H1 (cell line): ENCODE measurements around the gene TRIM73. TPM values are rescaled to one million over a fixed set of nuclear protein-coding genes. Genes with fewer than 3 reads are reported as not detected.
"Not testable (repeated sequence)": the region's sequence is repeated elsewhere in the genome, so short reads cannot be mapped to it uniquely, and the experiment has no call there.

Experiments
- CTCF ChIA-PET: fragments of 300-600 bp; sonication (Branson Sonifier 250); formaldehyde crosslinking; loops from one replicate; lab custom pipeline; 2021; ENCODE audit not compliant: partially characterized antibody; lab: Charles Lee
- POLR2A ChIA-PET: fragments of 300-600 bp; sonication (Branson Sonifier 250); formaldehyde crosslinking; loops from one replicate; lab custom pipeline; 2021; ENCODE audit warnings: inconsistent platforms; ENCODE audit not compliant: partially characterized antibody; lab: Charles Lee
- DNase-seq, 2 experiments: peaks; one replicate each; pipeline versions ENCODE4 v3.0.0 to v3.0.0-alpha.2; 2010 to 2022; ENCODE audit warnings: low spot score in 2 of 2, low read depth in 1 of 2, mixed read lengths in 1 of 2
- FAIRE-seq: peaks from 2 replicates; lab custom pipeline; 2011; peaks lifted over from hg19 to GRCh38; lab: Jason Lieb, UNC
- H2AFZ ChIP-seq: 2 replicates; pipeline ENCODE4 v1.8.1; 2012; ENCODE audit warnings: low read length, inconsistent platforms
- H2AK5ac ChIP-seq: 2 replicates; pipeline ENCODE4 v1.6.1; 2013; ENCODE audit warnings: low read depth, low read length
- H2BK120ac ChIP-seq: replicated peaks from 2 replicates; pipeline ENCODE3; 2013; ENCODE audit warnings: low read depth, low read length, inconsistent platforms
- H2BK12ac ChIP-seq: 2 replicates; pipeline ENCODE4 v1.6.1; 2013; ENCODE audit warnings: low read depth, low read length
- H2BK15ac ChIP-seq: 2 replicates; pipeline ENCODE4 v1.6.1; 2013; ENCODE audit warnings: low read length
- H2BK20ac ChIP-seq: 2 replicates; pipeline ENCODE4 v1.6.1; 2013; ENCODE audit warnings: low read length
- H2BK5ac ChIP-seq: 2 replicates; pipeline ENCODE4 v1.6.1; 2013; ENCODE audit warnings: low read depth, low read length
- H3K14ac ChIP-seq: 2 replicates; pipeline ENCODE4 v1.6.1; 2013; ENCODE audit warnings: inconsistent platforms; ENCODE audit not compliant: insufficient read length
- H3K18ac ChIP-seq: 2 replicates; pipeline ENCODE4 v1.6.1; 2013; ENCODE audit warnings: low read length; ENCODE audit errors: extremely low read depth
- H3K23ac ChIP-seq: 2 replicates; pipeline ENCODE4 v1.6.1; 2013; ENCODE audit warnings: inconsistent platforms; ENCODE audit not compliant: insufficient read length
- H3K23me2 ChIP-seq: 2 replicates; pipeline ENCODE4 v1.6.1; 2013; ENCODE audit warnings: low read depth, low read length
- H3K27ac ChIP-seq: 2 replicates; pipeline ENCODE4 v1.6.1; 2011; ENCODE audit warnings: low read depth, low read length, inconsistent platforms
- H3K27me3 ChIP-seq, 4 experiments: replicated peaks in 1 of 4; 1 replicate in 1 of 4; 2 replicates in 3 of 4; pipeline versions ENCODE4 v1.6.1 to v1.8.1; 2011 to 2013; ENCODE audit warnings: low read length in 3 of 4, mild to moderate bottlenecking in 3 of 4, inconsistent platforms in 2 of 4, mixed read lengths in 2 of 4, moderate library complexity in 1 of 4; ENCODE audit not compliant: control insufficient read depth in 3 of 4, insufficient read depth in 3 of 4; ENCODE audit errors: extremely low read depth in 1 of 4
- H3K36me3 ChIP-seq, 4 experiments: 2 replicates each; pipeline versions ENCODE4 v1.6.1 to v1.8.1; 2011 to 2013; ENCODE audit warnings: mild to moderate bottlenecking in 4 of 4, low read length in 3 of 4, moderate library complexity in 2 of 4, control low read depth in 1 of 4, inconsistent platforms in 1 of 4; ENCODE audit not compliant: insufficient read depth in 4 of 4, control insufficient read depth in 2 of 4
- H3K4ac ChIP-seq: replicated peaks from 2 replicates; pipeline ENCODE3; 2013; ENCODE audit warnings: low read length, low read depth, mixed read lengths, inconsistent platforms; ENCODE audit not compliant: insufficient read length
- H3K4me1 ChIP-seq, 4 experiments: replicated peaks in 1 of 4; 1 replicate in 1 of 4; 2 replicates in 3 of 4; pipeline versions ENCODE4 v1.6.1 to v1.8.1; 2011 to 2013; ENCODE audit warnings: low read length in 3 of 4, inconsistent platforms in 2 of 4, mixed read lengths in 1 of 4; ENCODE audit not compliant: insufficient read depth in 4 of 4, control insufficient read depth in 3 of 4
- H3K4me2 ChIP-seq, 2 experiments: 2 replicates each; pipeline versions ENCODE4 v1.6.1 to v1.8.1; 2011 to 2013; ENCODE audit warnings: low read depth in 2 of 2, low read length in 2 of 2, control low read depth in 1 of 2, inconsistent platforms in 1 of 2, mild to moderate bottlenecking in 1 of 2; ENCODE audit not compliant: insufficient read depth in 1 of 2
- H3K4me3 ChIP-seq, 4 experiments: fragments of 200-600, 300-600 bp in 1 of 4; sonication (generic), shearing (Covaris generic), sonication (Bioruptor Twin) in 1 of 4; 2 replicates each; pipeline versions ENCODE4 v1.5.1 to v1.8.1; 2011 to 2016; ENCODE audit warnings: low read length in 4 of 4, low read depth in 3 of 4, control low read depth in 2 of 4, inconsistent platforms in 2 of 4, mild to moderate bottlenecking in 2 of 4, mixed read lengths in 1 of 4, moderate library complexity in 1 of 4; ENCODE audit not compliant: insufficient read depth in 2 of 4; ENCODE audit errors: extremely low read depth in 1 of 4
- H3K56ac ChIP-seq: replicated peaks from 2 replicates; pipeline ENCODE3; 2013; ENCODE audit warnings: low read depth, mild to moderate bottlenecking, mixed read lengths, low read length, inconsistent platforms; ENCODE audit not compliant: insufficient read length
- H3K79me1 ChIP-seq: 2 replicates; pipeline ENCODE4 v1.6.1; 2013; ENCODE audit warnings: low read depth, low read length, control low read depth
- H3K79me2 ChIP-seq, 2 experiments: 2 replicates each; pipeline versions ENCODE4 v1.6.1 to v1.8.1; 2012 to 2013; ENCODE audit warnings: low read length in 2 of 2, mild to moderate bottlenecking in 2 of 2, inconsistent platforms in 1 of 2; ENCODE audit not compliant: insufficient read depth in 2 of 2, control insufficient read depth in 1 of 2
- H3K9ac ChIP-seq, 4 experiments: replicated peaks in 1 of 4; 1 replicate in 1 of 4; 2 replicates in 3 of 4; pipeline versions ENCODE4 v1.6.1 to v1.8.1; 2011 to 2013; ENCODE audit warnings: low read depth in 3 of 4, low read length in 3 of 4, control low read depth in 2 of 4, mild to moderate bottlenecking in 2 of 4, moderate library complexity in 2 of 4, inconsistent platforms in 1 of 4; ENCODE audit errors: extremely low read depth in 1 of 4
- H3K9me3 ChIP-seq, 2 experiments: 2 replicates each; pipeline versions ENCODE4 v1.6.1 to v1.8.1; 2012 to 2013; ENCODE audit warnings: mild to moderate bottlenecking in 2 of 2, moderate library complexity in 2 of 2, control low read depth in 1 of 2, inconsistent platforms in 1 of 2, low read depth in 1 of 2, low read length in 1 of 2, mixed read lengths in 1 of 2; ENCODE audit not compliant: insufficient read depth in 2 of 2
- H4K20me1 ChIP-seq, 2 experiments: replicated peaks in 1 of 2; 2 replicates each; pipeline versions ENCODE3 to v1.8.1; 2011 to 2013; ENCODE audit warnings: inconsistent platforms in 2 of 2, low read length in 2 of 2, mild to moderate bottlenecking in 1 of 2; ENCODE audit not compliant: insufficient read depth in 2 of 2, control insufficient read depth in 1 of 2
- H4K5ac ChIP-seq: 2 replicates; pipeline ENCODE4 v1.6.1; 2013; ENCODE audit warnings: low read length, low read depth, mixed read lengths, inconsistent platforms; ENCODE audit not compliant: insufficient read length
- H4K8ac ChIP-seq: 2 replicates; pipeline ENCODE4 v1.8.0; 2013; ENCODE audit warnings: mild to moderate bottlenecking, moderate library complexity, low read length, inconsistent platforms; ENCODE audit not compliant: insufficient read depth; ENCODE audit errors: extremely low read depth
- H4K91ac ChIP-seq: replicated peaks from 2 replicates; pipeline ENCODE3; 2013; ENCODE audit warnings: low read length, mixed read lengths, inconsistent platforms; ENCODE audit not compliant: insufficient read length
- WGBS, 2 experiments: shearing (Covaris generic) in 1 of 2; methylation state at CpG; one replicate each; pipeline versions ENCODE4 v1.1.6 to v1.1.7; 2013 to 2015; ENCODE audit warnings: low lambda C conversion rate in 2 of 2, mixed read lengths in 2 of 2, inconsistent platforms in 1 of 2, low coverage in 1 of 2, missing lambda C conversion rate in 1 of 2; ENCODE audit not compliant: insufficient replicate concordance in 2 of 2, insufficient coverage in 1 of 2, insufficient read length in 1 of 2; ENCODE audit errors: extremely low coverage in 1 of 2, missing lambda C conversion rate in 1 of 2; 5-methylcytosine and 5-hydroxymethylcytosine counted together
- polyA plus RNA-seq, 7 experiments: library from polyadenylated mRNA; depleted of rRNA in 3 of 7; stranded (reverse) in 5 of 7; unstranded in 2 of 7; fragments of >200 nt in 5 of 7; fragments of 200-250 nt in 2 of 7; gene quantifications; 1 replicate in 5 of 7; 2 replicates in 1 of 7; 4 replicates in 1 of 7; pipeline versions ENCODE4 v1.2.1 to v1.2.3, GENCODE V29; 2011 to 2013; ENCODE audit warnings: missing spikeins in 2 of 7, mixed read lengths in 2 of 7
- total RNA-seq: library from RNA; stranded (reverse); fragmentation: NEBNext Ultra II Directional; extraction: Animal tissue kit (Norgen Biotek cat#: 25700); gene quantifications from 2 replicates; pipeline ENCODE4 v1.2.1, GENCODE V29; 2021

TRIM73 gene
- total and polyA plus RNA-seq, 2 of the 8 experiments (the other 6 are each of a cell fraction or from before 2014, with no cell fraction given): 0.73 to 1.0 TPM

DNA sequence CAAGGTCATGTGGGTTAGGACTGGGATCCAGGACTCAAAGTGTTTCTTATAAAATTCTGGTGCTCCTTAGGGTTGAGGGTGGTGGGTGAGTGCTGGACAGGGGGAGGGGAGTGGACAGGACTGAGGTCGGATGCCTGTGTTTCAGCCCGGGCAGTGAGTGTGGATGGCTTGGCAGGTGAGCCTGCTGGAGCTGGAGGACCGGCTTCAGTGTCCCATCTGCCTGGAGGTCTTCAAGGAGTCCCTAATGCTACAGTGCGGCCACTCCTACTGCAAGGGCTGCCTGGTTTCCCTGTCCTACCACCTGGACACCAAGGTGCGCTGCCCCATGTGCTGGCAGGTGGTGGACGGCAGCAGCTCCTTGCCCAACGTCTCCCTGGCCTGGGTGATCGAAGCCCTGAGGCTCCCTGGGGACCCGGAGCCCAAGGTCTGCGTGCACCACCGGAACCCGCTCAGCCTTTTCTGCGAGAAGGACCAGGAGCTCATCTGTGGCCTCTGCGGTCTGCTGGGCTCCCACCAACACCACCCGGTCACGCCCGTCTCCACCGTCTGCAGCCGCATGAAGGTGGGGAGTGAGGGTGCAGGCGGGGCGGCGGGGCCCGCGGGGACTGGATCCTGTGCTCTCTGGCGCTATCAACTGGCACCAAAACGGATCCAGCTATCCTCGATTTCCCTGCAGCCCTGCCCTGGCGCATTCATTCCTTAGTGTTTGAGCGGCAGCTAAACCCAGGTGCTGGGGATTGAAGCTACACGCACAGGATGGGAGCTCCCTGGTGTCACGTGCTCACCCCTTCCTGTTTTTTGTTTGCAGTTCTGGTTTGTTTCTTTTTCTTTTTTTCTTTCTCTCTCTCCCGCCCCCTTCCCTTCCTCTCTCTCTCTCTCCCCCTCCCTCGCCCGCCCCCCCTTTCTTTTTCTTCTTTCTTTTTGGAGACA is 3.6 kb downstream of the TRIM73 start:
- H4K5ac ChIP-seq, POLR2A ChIA-PET, H2AFZ ChIP-seq, H3K18ac ChIP-seq, DNase-seq, H2BK20ac ChIP-seq, H3K23me2 ChIP-seq, H3K9me3 ChIP-seq, H2BK120ac ChIP-seq, H3K79me2 ChIP-seq, H3K56ac ChIP-seq, H4K91ac ChIP-seq, H3K79me1 ChIP-seq, H3K4ac ChIP-seq, H3K4me2 ChIP-seq, H3K23ac ChIP-seq, H4K20me1 ChIP-seq, H3K9ac ChIP-seq, H3K27me3 ChIP-seq, H2BK12ac ChIP-seq, H3K14ac ChIP-seq, H3K27ac ChIP-seq, H3K4me3 ChIP-seq, H3K36me3 ChIP-seq, CTCF ChIA-PET, H3K4me1 ChIP-seq, H2AK5ac ChIP-seq, H4K8ac ChIP-seq, H2BK5ac ChIP-seq, H2BK15ac ChIP-seq: not testable (repeated sequence)
- WGBS, 2 experiments: 67% methylated on average over 1 of the region's 34 CpGs; no CpG with 5 or more reads in 1 of the 2 experiments
- FAIRE-seq: peak; percentile 55

DNA sequence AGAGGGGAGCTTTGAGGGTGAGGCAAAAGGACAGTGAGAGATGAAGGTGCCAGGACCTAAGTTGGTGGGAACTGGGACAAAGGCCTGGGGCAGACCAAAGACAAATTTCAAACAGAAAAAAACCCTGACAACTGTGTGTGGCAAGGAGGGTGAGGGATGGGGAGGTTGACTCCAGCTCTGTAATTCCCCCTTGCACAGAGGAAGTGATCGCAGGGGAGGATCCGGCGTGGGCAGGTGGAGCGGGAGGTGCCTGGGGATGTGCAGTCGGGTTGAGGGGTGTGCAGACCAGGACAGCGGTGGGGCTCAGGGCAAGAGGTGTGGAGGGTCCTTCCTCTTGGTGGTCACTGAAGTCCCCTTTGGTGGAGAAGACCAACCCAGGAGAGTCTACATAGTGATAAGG is 5.1 kb downstream of the TRIM73 start:
- H3K9ac ChIP-seq, H4K91ac ChIP-seq, H3K18ac ChIP-seq, H2BK20ac ChIP-seq, H2BK120ac ChIP-seq, H2BK15ac ChIP-seq, CTCF ChIA-PET, H3K14ac ChIP-seq, H3K36me3 ChIP-seq, H2AK5ac ChIP-seq, POLR2A ChIA-PET, H3K4me2 ChIP-seq, H3K23ac ChIP-seq, FAIRE-seq, DNase-seq, H3K56ac ChIP-seq, H4K5ac ChIP-seq, H3K79me1 ChIP-seq, H3K4ac ChIP-seq, H3K27me3 ChIP-seq, H3K23me2 ChIP-seq, H2BK5ac ChIP-seq, H3K4me1 ChIP-seq, H3K79me2 ChIP-seq, H4K20me1 ChIP-seq, H3K9me3 ChIP-seq, H3K27ac ChIP-seq, H2BK12ac ChIP-seq, H2AFZ ChIP-seq, H4K8ac ChIP-seq, H3K4me3 ChIP-seq: not testable (repeated sequence)
- WGBS, 2 experiments: no CpG with 5 or more reads among the region's 6 CpGs
